ENCODE measurements around the gene NEU4. TPM values are rescaled to one million over a fixed set of nuclear protein-coding genes. Genes with fewer than 3 reads are reported as not detected.

Gene NEU4
- total RNA-seq, 1 donor from 2014 or later = not detected

DNA sequence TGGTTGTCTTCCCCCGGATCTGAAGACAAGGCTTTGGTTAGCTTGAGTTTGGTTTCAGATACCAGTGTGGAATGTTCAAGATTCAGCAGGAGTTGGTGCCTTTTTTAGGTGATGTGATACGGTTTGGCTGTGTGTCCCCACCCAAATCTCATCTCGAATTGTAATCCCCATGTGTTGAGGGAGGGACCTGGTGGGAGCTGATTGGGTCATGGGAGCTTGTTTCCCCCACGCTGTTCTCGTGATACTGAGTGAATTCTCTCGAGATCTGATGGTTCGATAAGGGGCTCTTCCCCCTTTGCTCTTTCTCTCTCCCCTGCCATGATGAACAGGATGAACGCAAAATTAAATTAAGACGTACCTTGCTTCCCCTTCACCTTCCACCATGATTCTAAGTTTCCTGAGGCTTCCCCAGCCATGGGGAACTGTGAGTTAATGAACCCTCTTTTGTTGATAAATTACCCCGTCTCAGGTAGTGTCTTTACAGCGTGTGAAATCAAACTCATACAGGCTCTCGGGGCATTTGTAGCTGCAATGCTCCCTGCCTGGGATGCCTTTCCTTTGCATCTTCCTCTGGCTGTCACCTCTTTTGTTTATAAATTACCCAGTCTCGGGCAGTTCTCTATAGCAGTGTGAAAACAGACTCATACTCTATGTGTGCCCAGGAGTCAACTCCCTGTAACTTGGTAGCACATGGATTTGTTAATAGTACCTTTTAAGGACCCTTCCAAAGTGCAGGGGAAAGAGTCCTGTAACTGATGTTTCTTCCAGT lies 28.4 kb downstream of the NEU4 start:
- DNase-seq = no peak
- H3K27me3 ChIP-seq (ENCODE audit: low read depth) = no peaks in the 10 kb centered on the region
- no peak overlapping the region for H3K27ac ChIP-seq (replicated peaks)
- TF ChIP-seq, protein P1, sequence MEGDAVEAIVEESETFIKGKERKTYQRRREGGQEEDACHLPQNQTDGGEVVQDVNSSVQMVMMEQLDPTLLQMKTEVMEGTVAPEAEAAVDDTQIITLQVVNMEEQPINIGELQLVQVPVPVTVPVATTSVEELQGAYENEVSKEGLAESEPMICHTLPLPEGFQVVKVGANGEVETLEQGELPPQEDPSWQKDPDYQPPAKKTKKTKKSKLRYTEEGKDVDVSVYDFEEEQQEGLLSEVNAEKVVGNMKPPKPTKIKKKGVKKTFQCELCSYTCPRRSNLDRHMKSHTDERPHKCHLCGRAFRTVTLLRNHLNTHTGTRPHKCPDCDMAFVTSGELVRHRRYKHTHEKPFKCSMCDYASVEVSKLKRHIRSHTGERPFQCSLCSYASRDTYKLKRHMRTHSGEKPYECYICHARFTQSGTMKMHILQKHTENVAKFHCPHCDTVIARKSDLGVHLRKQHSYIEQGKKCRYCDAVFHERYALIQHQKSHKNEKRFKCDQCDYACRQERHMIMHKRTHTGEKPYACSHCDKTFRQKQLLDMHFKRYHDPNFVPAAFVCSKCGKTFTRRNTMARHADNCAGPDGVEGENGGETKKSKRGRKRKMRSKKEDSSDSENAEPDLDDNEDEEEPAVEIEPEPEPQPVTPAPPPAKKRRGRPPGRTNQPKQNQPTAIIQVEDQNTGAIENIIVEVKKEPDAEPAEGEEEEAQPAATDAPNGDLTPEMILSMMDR (IDR thresholded peaks at IDR 0.05; ENCODE audit: borderline replicate concordance) = no peak
- H3K4me1 ChIP-seq = peaks cover 5% of the 10 kb centered on the region
- no peak overlapping the region for H3K4me3 ChIP-seq
- no peaks in the 10 kb centered on the region for H3K9me3 ChIP-seq (replicated peaks)
- no peaks in the 10 kb centered on the region for H3K36me3 ChIP-seq
- intact Hi-C loops (cut with micrococcal nuclease) = no loop called here

- Histone ChIP-seq H3K4me1 (peaks cover 25% of the 10 kb centered on the region), H3K27ac (replicated peaks) (peak overlapping the region; percentile 74), H3K9me3 (replicated peaks) (no peaks in the 10 kb centered on the region), H3K36me3 (no peaks in the 10 kb centered on the region), H3K4me3 (no peak overlapping the region), H3K27me3 (ENCODE audit: low read depth) (no peaks in the 10 kb centered on the region)
- DNase-seq = no peak
- intact Hi-C loops (cut with micrococcal nuclease) = no loop called here
- TF ChIP-seq, protein P1 (IDR thresholded peaks at IDR 0.05; ENCODE audit: borderline replicate concordance) = no peak
Observed at GRCh38 chr2:241841181-241842066, 32.4 kb downstream of the NEU4 start.

DNA sequence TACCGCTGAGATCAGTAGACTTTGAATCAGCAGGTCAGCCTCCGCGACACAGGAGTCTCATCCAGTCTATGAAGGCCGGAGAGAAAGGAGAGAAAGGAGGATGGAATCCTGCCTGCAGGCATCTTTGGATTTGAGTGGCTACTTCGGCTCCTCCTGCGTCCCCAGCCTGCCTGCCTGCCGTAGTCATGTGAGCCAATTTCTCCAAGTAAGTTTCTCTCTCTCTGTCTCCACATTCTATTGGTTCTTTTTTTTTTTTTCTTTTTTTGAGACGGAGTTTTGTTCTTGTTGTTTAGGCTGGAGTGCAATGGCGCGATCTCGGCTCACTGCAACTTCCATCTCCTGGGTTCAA lies 33.0 kb downstream of the NEU4 start:
- Histone ChIP-seq H3K4me3 (no peak overlapping the region), H3K36me3 (no peaks in the 10 kb centered on the region), H3K4me1 (peaks cover 25% of the 10 kb centered on the region), H3K9me3 (replicated peaks) (no peaks in the 10 kb centered on the region), H3K27me3 (ENCODE audit: low read depth) (no peaks in the 10 kb centered on the region), H3K27ac (replicated peaks) (peak overlapping the region; percentile 74)
- TF ChIP-seq, protein P1 (IDR thresholded peaks at IDR 0.05; ENCODE audit: borderline replicate concordance) = no peak
- intact Hi-C loops (cut with micrococcal nuclease) = no loop called here
- DNase-seq = no peak

DNA sequence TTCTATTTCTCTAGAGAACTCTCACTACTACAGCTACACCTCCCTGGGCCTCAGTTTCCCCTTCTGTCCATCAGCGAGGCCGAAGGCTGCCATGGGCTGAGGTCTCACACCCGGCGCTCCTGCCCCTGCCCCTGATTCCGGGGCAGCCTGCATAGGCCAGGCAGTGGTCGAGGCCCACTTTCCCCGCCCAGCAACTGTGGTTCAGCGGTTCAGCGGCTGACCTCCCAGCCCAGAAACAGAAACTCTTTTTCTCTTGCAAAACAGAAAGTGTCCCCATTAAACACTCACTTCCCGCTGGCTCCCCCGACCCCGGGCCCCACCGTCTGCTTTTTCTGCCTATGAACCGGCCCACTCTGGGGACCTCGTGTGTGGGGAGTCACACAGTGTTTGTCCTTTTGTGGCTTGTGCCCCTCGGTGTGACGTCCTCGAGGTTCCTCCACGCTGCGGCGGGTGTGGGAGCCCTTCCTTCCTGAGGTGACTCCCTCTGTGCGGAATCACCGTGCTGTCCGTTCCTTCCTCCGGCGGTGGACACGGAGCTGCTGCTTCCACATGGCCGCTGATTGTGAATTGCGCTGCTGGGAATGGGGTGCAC lies 33.7 kb downstream of the NEU4 start:
- H3K9me3 ChIP-seq (replicated peaks) = no peaks in the 10 kb centered on the region
- no peak for DNase-seq
- TF ChIP-seq, protein P1 (IDR thresholded peaks at IDR 0.05; ENCODE audit: borderline replicate concordance) = no peak
- peak overlapping the region; percentile 74 for H3K27ac ChIP-seq (replicated peaks)
- H3K4me3 ChIP-seq = peak overlapping the region; percentile 61
- no peaks in the 10 kb centered on the region for H3K27me3 ChIP-seq (ENCODE audit: low read depth)
- peaks cover 25% of the 10 kb centered on the region for H3K4me1 ChIP-seq
- intact Hi-C loops (cut with micrococcal nuclease) = no loop called here
- no peaks in the 10 kb centered on the region for H3K36me3 ChIP-seq

DNA sequence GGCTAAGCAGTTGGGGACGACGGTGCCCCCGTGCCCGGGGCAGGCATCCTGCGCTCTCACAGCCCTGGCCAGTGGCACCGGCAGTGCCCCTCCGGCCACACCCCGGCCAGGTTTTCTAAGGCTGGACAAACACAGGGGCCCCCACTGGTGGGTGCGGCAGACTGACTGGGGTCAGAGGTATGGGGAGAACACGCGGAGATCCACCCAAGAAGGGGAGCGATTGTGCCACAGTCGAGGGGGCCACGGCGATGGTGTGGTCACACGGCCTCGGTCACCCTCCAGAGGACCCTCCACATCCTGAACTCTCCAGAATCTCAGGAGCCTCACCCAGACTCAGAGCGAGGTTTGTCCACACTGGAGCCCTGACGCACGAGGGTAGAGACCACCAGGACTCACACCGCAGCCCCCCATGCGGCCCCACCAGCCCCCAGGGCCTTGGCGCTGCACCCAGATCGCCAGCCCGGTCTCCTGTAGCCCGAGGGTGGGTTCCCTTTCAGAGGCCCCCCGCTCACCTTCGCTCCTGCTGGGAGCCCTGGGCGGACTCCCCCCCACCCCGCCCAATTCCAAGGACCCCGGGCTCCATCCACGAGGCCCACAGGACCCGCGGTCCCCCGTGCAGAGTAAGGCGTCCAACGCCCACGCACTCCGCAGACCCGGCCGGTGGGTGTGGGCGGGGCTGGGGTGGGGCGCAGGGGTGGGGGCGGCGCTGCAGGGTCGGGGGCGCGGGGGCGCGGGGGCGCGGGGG lies 34.5 kb downstream of the NEU4 start:
- H3K9me3 ChIP-seq (replicated peaks) = no peaks in the 10 kb centered on the region
- DNase-seq = no peak
- H3K27me3 ChIP-seq (ENCODE audit: low read depth) = no peaks in the 10 kb centered on the region
- no peaks in the 10 kb centered on the region for H3K36me3 ChIP-seq
- TF ChIP-seq, protein P1 (IDR thresholded peaks at IDR 0.05; ENCODE audit: borderline replicate concordance) = no peak
- H3K4me1 ChIP-seq = peaks cover 25% of the 10 kb centered on the region
- H3K27ac ChIP-seq (replicated peaks) = peak overlapping the region; percentile 74
- intact Hi-C loops (cut with micrococcal nuclease) = no loop called here
- H3K4me3 ChIP-seq = peak overlapping the region; percentile 61

Data from left ventricle myocardium inferior (tissue), 1 donor.